ENCODE data around the gene OR10AG1. TPM values are rescaled to one million over a fixed set of nuclear protein-coding genes. Genes with fewer than 3 reads are reported as not detected.

The OR10AG1 gene, protein sequence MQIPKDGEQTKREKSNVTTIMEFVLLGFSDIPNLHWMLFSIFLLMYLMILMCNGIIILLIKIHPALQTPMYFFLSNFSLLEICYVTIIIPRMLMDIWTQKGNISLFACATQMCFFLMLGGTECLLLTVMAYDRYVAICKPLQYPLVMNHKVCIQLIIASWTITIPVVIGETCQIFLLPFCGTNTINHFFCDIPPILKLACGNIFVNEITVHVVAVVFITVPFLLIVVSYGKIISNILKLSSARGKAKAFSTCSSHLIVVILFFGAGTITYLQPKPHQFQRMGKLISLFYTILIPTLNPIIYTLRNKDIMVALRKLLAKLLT
- not detected in 2 replicates for total RNA-seq

DNA sequence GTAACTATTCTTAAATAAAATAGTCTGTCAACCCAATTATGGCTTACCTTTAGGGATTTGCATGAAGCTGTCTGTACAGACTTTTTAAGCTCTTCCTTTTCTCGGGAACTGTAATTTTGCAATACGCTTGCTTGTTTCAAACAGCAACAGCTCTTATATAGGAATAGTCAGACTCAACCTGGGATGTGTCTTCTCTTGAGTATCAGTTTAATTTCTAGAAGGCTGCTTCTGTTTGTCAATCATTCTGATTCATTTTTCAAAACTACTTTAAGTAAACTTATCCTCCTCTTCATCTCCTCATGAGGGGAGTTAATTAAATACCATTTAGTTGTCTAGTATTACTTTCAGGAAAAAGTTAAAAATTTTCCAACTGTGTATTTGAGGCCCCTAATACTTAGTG lies at the start of gene OR10AG1:
Gene OR10AG1, minus strand, starts transcription at position 101 of the 400 bp plus-strand sequence. Its CDS starts 38 bp downstream, at position 63.

DNA sequence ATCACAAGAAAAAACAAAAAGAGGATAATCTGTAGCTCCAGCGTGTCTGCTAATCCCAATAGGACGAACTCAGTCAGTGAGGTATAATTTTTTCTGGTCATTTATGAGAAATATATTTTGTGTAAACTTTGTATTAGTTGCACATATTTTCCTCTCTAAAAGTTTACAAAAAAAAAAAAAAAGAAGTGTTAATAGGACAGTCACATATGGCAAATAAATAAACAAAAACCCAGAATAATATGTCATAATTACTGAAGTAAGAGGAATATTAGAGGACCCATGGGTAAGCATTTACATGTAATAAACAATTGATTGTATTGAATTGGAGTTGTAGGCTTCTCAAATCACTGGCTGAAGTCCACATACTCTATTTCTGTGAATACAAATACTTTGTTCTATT lies 24.8 kb upstream of the OR10AG1 start, which contains the start of gene OR5F1:
Gene OR5F1, minus strand, starts transcription at position 101 of the 400 bp plus-strand sequence. Its CDS starts 0 bp downstream, at position 101.

GRCh38 chr11:55936300-55936699 lies 33.4 kb downstream of the OR10AG1 start, which contains the start of gene OR5I1:
OR5I1 (minus strand) TSS chr11:55936400; CDS start chr11:55936400, 0 bp downstream.

Other genes starting within 250 kb of the OR10AG1 start
- not detected in 2 replicates for gene OR5D13, start 196.5 kb downstream of the OR10AG1 start, total RNA-seq
- not detected in 2 replicates for gene OR5D14, start 174.4 kb downstream of the OR10AG1 start, total RNA-seq
- not detected in 2 replicates for gene OR5L1, start 158.6 kb downstream of the OR10AG1 start, total RNA-seq
- gene OR5D18, start 150.3 kb downstream of the OR10AG1 start, total RNA-seq, result not detected in 2 replicates
- not detected in 2 replicates for gene OR5L2, start 142.7 kb downstream of the OR10AG1 start, total RNA-seq
- not detected in 2 replicates for gene OR5D16, start 131.2 kb downstream of the OR10AG1 start, total RNA-seq
- gene TRIM51, start 86.6 kb downstream of the OR10AG1 start, total RNA-seq, result not detected in 2 replicates
- not detected in 2 replicates for gene OR5W2, start 55.4 kb downstream of the OR10AG1 start, total RNA-seq
- not detected in 2 replicates for gene OR5I1, start 33.5 kb downstream of the OR10AG1 start, total RNA-seq
- not detected in 2 replicates for gene OR5F1, start 24.7 kb upstream of the OR10AG1 start, total RNA-seq
- gene OR5AS1, start 57.7 kb upstream of the OR10AG1 start, total RNA-seq, result not detected in 2 replicates
- gene OR8I2, start 123.4 kb upstream of the OR10AG1 start, total RNA-seq, result not detected in 2 replicates
- gene OR8H2, start 133.7 kb upstream of the OR10AG1 start, total RNA-seq, result not detected in 2 replicates
- gene OR8H3, start 152.4 kb upstream of the OR10AG1 start, total RNA-seq, result not detected in 2 replicates
- not detected in 2 replicates for gene OR8J3, start 170.3 kb upstream of the OR10AG1 start, total RNA-seq
- gene OR8K5, start 190.4 kb upstream of the OR10AG1 start, total RNA-seq, result not detected in 2 replicates
- not detected in 2 replicates for gene OR5J2, start 206.7 kb upstream of the OR10AG1 start, total RNA-seq